Panc1 (cell line): ENCODE measurements around the gene MYO7B.

Experiments
- CTCF ChIP-seq: fragments of 450-650 bp; IDR thresholded peaks from 2 replicates; pipeline ENCODE4 v1.5.1; 2017; ENCODE audit warnings: mild to moderate bottlenecking
- POLR2AphosphoS5 ChIP-seq: IDR thresholded peaks from 2 replicates; pipeline ENCODE4 v1.6.1; 2012; ENCODE audit warnings: mild to moderate bottlenecking, low read depth, low read length, moderate library complexity
- SIN3A ChIP-seq: IDR thresholded peaks from 2 replicates; pipeline ENCODE4 v1.6.1; 2012; ENCODE audit warnings: low read depth, mild to moderate bottlenecking, low read length, moderate library complexity, borderline replicate concordance; ENCODE audit not compliant: insufficient read depth
- TCF7L2 ChIP-seq: IDR thresholded peaks from 2 replicates; pipeline ENCODE4 v1.6.1; 2011; ENCODE audit warnings: mild to moderate bottlenecking, low read depth, low read length, inconsistent platforms

- TF ChIP-seq CTCF (no peak), POLR2AphosphoS5 (no peak), TCF7L2 (no peak), SIN3A (no peak)
Observed at GRCh38 chr2:127648321-127648720, 112.8 kb downstream of the MYO7B start.
